ENCODE data around the gene FAM24B.
"Not testable (repeated sequence)": the region's sequence is repeated elsewhere in the genome, so short reads cannot be mapped to it uniquely, and the experiment has no call there.

Gene FAM24B

DNA sequence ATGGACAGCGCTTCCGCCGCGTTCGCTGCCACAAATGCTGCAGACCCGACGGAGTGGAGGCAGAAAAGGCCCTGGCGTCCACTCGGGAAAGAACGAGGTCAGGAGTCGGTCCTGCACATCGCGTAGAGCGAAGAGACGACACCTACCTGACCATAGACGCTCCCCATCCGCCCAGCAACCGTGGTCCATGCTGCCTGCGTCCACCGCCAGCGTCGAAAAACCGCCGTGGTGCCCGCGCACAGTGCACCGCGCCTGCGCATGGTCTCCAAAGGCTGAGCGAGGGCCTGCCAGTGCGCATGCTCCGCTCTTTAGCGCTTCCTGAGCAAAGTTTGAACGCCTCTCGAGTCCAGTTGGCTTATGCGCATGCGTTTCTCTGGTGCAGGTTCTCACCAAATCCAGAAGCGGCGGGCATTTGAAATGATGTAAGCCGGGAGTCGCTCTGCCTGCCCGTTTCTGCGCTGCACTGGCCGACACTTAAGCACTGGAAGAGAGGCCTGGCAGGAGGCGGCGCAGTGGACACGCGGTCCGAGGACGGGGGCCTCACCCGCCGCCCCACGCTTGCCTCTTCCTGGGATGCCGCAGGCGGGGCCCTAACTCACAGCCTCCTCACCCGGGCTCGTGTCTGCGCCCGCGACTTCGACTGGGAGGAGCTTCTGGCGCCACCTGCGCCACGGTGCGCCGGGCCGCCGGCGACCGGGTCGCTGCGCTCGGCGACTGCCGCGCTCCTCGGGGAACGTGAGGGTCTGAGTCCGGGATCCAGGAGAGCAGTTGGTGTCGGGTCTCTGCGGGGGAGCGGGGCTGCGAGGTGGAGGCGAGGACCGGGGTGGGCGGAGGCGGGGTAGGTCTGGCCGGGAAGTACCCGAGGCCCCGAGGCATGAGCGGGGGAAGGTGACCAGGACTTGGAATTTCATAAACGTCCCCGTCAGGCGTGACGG lies at the start of gene FAM24B:
Gene FAM24B (minus strand): TSS at position 243 of the 935 bp plus-strand sequence. CDS start 29,066 bp downstream, outside the sequence.
- Mint-ChIP-seq H3K36me3 (peaks cover 13% of the 10 kb centered on the region), H3K4me3 (peak within 1 kb of the TSS; percentile 93), H3K9me3 (ENCODE audit: low read depth) (no peaks in the 10 kb centered on the region), H3K4me1 (ENCODE audit: low read depth) (peaks cover 56% of the 10 kb centered on the region), H3K27me3 (no peaks in the 10 kb centered on the region), H3K27ac (peak within 1 kb of the TSS; percentile 95)

DNA sequence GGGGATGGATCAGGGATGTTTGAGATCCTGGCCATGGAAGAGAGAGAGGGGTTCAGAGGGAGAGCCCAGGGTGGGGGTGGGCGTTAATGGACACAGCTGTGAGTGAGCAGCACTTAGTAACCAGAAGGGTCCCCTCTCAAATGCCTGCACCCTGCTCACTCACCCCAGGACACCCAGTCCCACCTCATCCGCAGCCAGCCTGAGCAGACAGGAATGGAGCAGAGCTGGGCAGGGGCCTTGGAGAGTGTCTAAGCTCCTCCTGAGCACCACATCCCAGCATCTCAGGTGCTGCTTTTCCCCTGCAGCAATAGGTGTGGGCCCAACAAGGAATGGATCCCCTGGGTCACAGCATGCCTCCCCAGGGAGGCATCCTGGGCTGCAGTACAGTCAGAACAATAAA lies 36.3 kb upstream of the FAM24B start:
- Mint-ChIP-seq H3K36me3 (peaks cover 2% of the 10 kb centered on the region), H3K4me1 (ENCODE audit: low read depth) (no peaks in the 10 kb centered on the region), H3K27ac (no peak overlapping the region), H3K27me3 (peaks cover 6% of the 10 kb centered on the region), H3K4me3 (no peak overlapping the region), H3K9me3 (ENCODE audit: low read depth) (peaks cover 6% of the 10 kb centered on the region)

- Mint-ChIP-seq H3K27me3 (peaks cover 10% of the 10 kb centered on the region), H3K9me3 (ENCODE audit: low read depth) (peaks cover 6% of the 10 kb centered on the region), H3K4me1 (ENCODE audit: low read depth) (no peaks in the 10 kb centered on the region), H3K27ac (no peak overlapping the region), H3K36me3 (no peaks in the 10 kb centered on the region), H3K4me3 (no peak overlapping the region)
Observed at GRCh38 chr10:122911889-122912484, 32.6 kb upstream of the FAM24B start.

GRCh38 chr10:122910310-122910709 lies 30.9 kb upstream of the FAM24B start, which contains the start of gene FAM24A:
FAM24A (plus strand) TSS chr10:122910610; CDS start chr10:122911635, 1,025 bp downstream.
- Mint-ChIP-seq H3K27me3 (peaks cover 11% of the 10 kb centered on the region), H3K36me3 (no peaks in the 10 kb centered on the region), H3K4me3 (no peak within 1 kb of the TSS), H3K27ac (no peak within 1 kb of the TSS), H3K4me1 (ENCODE audit: low read depth) (no peaks in the 10 kb centered on the region), H3K9me3 (ENCODE audit: low read depth) (no peaks in the 10 kb centered on the region)

DNA sequence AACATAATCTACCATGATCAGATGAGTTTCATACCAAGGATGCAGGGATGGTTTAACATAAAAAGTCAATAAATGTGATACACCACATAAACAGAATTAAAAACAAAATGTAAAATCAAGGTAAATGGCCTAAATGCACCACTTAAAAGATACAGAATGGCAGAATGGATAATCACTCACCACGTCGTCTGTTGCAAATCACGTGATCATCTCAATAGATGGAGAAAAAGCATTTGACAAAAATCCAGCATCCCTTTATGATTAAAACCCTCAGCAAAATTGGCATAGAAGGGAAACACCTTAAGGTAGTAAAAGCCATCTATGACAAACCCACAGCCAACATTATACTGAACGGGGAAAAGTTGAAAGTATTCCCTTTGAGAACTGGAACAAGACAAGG lies 24.5 kb upstream of the FAM24B start:
- not testable (repeated sequence) for H3K36me3 Mint-ChIP-seq
- H3K27me3 Mint-ChIP-seq: peaks cover 32% of the 10 kb centered on the region

GRCh38 chr10:122894261-122894944 lies 15.0 kb upstream of the FAM24B start:
- Mint-ChIP-seq H3K27ac (no peak overlapping the region), H3K27me3 (no peaks in the 10 kb centered on the region), H3K9me3 (ENCODE audit: low read depth) (no peaks in the 10 kb centered on the region), H3K4me3 (no peak overlapping the region), H3K4me1 (ENCODE audit: low read depth) (peaks cover 3% of the 10 kb centered on the region), H3K36me3 (peaks cover 2% of the 10 kb centered on the region)

More for the DNA sequence above, 24.5 kb upstream of the FAM24B start:
- H3K4me1 Mint-ChIP-seq (ENCODE audit: low read depth); H3K4me3 Mint-ChIP-seq; H3K27ac Mint-ChIP-seq: not testable (repeated sequence)
- peaks cover 22% of the 10 kb centered on the region for H3K9me3 Mint-ChIP-seq (ENCODE audit: low read depth)

- no peaks in the 10 kb centered on the region for H3K9me3 Mint-ChIP-seq (ENCODE audit: low read depth)
- no peak overlapping the region for H3K4me3 Mint-ChIP-seq
- peaks cover 15% of the 10 kb centered on the region for H3K36me3 Mint-ChIP-seq
- H3K27ac Mint-ChIP-seq: no peak overlapping the region
- H3K27me3 Mint-ChIP-seq: no peaks in the 10 kb centered on the region
- H3K4me1 Mint-ChIP-seq (ENCODE audit: low read depth): peaks cover 17% of the 10 kb centered on the region
Observed at GRCh38 chr10:122884166-122884565, 4.8 kb upstream of the FAM24B start.

DNA sequence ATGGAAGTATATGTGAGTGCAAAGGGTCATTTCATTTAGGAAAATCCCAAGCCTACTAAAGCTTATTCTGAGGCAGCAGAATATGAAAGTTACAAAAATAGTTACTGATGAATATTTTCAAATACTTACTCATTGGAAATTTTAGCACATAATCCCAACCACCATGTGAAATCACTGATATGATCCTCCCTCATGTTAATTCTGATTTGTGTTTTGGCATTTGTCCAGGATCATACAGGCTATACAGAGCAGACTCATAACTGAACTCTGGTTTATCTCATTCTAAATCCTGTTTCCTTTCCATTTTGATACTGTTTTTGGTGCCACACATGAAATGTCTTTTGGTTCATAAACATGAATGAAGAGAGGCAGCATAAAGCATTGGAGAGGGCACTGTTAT lies 3.4 kb upstream of the FAM24B start:
- H3K4me3 Mint-ChIP-seq: peak overlapping the region; percentile 4
- H3K27ac Mint-ChIP-seq: no peak overlapping the region
- peaks cover 30% of the 10 kb centered on the region for H3K4me1 Mint-ChIP-seq (ENCODE audit: low read depth)
- H3K36me3 Mint-ChIP-seq: peaks cover 12% of the 10 kb centered on the region
- H3K9me3 Mint-ChIP-seq (ENCODE audit: low read depth): no peaks in the 10 kb centered on the region
- H3K27me3 Mint-ChIP-seq: no peaks in the 10 kb centered on the region

GRCh38 chr10:122878799-122879338 lies 512 bp downstream of the FAM24B start:
- H3K4me3 Mint-ChIP-seq: peak overlapping the region; percentile 93
- no peaks in the 10 kb centered on the region for H3K27me3 Mint-ChIP-seq
- H3K4me1 Mint-ChIP-seq (ENCODE audit: low read depth): peaks cover 63% of the 10 kb centered on the region
- peak overlapping the region; percentile 95 for H3K27ac Mint-ChIP-seq
- peaks cover 13% of the 10 kb centered on the region for H3K36me3 Mint-ChIP-seq
- H3K9me3 Mint-ChIP-seq (ENCODE audit: low read depth): no peaks in the 10 kb centered on the region

DNA sequence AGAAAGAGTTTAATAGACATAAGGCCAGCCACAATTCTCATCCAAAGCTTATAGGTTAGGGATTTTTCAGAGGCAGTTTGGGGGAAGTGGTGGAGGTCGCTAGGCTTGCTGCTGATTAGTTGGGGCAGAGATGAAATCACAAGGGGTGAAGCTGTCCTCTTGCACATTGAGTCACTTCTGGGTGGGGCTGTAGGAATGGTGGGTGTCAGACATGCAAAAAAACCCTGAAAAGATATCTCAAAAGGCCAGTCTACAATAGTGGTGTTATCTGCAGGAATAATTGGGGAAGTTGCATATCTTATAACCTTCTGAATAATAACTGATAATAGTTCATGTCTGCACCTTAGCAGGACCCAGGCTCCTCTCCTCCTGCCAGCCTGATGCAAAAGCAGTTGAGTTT lies 2.1 kb downstream of the FAM24B start:
- Mint-ChIP-seq H3K36me3 (peaks cover 18% of the 10 kb centered on the region), H3K27me3 (no peaks in the 10 kb centered on the region), H3K27ac (no peak overlapping the region), H3K4me3 (peak overlapping the region; percentile 93), H3K4me1 (ENCODE audit: low read depth) (peaks cover 60% of the 10 kb centered on the region), H3K9me3 (ENCODE audit: low read depth) (peaks cover 6% of the 10 kb centered on the region)

DNA sequence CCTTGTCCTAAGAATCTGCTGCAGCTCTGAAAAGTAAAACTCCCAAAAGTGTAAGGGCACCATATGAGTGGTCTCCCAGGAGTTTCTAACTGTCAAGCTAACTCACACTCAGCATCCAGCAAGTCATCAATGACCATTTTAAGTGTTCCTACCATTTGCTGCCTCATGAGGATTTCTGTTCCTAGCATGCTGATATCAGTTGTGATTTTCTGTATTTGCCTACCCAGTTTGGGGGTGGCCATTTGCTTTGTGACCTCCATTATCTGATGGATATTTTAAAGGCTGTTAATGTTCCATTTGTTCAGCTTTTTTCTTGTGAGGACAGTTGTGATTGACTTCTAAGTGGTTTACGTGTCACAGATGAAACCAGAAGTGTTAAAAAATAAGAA lies 2.9 kb downstream of the FAM24B start:
- peaks cover 60% of the 10 kb centered on the region for H3K4me1 Mint-ChIP-seq (ENCODE audit: low read depth)
- peaks cover 21% of the 10 kb centered on the region for H3K36me3 Mint-ChIP-seq
- no peak overlapping the region for H3K4me3 Mint-ChIP-seq
- H3K27ac Mint-ChIP-seq: no peak overlapping the region
- no peaks in the 10 kb centered on the region for H3K27me3 Mint-ChIP-seq
- H3K9me3 Mint-ChIP-seq (ENCODE audit: low read depth): peaks cover 6% of the 10 kb centered on the region

GRCh38 chr10:122875843-122876466 lies 3.4 kb downstream of the FAM24B start:
- Mint-ChIP-seq H3K27me3 (no peaks in the 10 kb centered on the region), H3K9me3 (ENCODE audit: low read depth) (peaks cover 6% of the 10 kb centered on the region), H3K4me1 (ENCODE audit: low read depth) (peaks cover 60% of the 10 kb centered on the region), H3K4me3 (no peak overlapping the region), H3K36me3 (peaks cover 21% of the 10 kb centered on the region), H3K27ac (no peak overlapping the region)

DNA sequence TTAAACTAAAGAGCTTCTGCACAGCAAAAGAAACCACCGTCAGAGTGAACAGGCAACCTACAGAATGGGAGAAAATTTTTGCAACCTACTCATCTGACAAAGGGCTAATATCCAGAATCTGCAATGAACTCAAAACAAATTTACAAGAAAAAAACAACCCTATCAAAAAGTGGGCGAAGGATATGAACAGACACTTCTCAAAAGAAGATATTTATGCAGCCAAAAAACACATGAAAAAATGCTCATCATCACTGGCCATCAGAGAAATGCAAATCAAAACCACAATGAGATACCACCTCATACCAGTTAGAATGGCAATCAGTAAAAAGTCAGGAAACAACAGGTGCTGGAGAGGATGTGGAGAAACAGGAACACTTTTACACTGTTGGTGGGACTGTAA lies 7.4 kb downstream of the FAM24B start:
- H3K4me3 Mint-ChIP-seq; H3K27me3 Mint-ChIP-seq; H3K27ac Mint-ChIP-seq; H3K9me3 Mint-ChIP-seq (ENCODE audit: low read depth): not testable (repeated sequence)
- peaks cover 21% of the 10 kb centered on the region for H3K36me3 Mint-ChIP-seq
- H3K4me1 Mint-ChIP-seq (ENCODE audit: low read depth): peaks cover 54% of the 10 kb centered on the region

DNA sequence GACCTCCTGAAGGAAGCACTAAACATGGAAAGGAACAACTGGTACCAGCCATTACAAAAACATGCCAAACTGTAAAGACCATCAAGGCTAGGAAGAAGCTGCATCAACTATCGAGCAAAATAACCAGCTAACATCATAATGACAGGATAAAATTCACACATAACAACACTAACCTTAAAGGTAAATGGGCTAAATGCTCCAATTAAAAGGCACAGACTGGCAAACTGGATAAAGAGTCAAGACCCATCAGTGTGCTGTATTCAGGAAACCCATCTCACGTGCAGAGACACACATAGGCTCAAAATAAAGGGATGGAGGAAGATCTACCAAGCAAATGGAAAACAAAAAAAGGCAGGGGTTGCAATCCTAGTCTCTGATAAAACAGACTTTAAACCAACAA lies 10.6 kb downstream of the FAM24B start:
- not testable (repeated sequence) for H3K27ac Mint-ChIP-seq; H3K4me3 Mint-ChIP-seq; H3K9me3 Mint-ChIP-seq (ENCODE audit: low read depth); H3K27me3 Mint-ChIP-seq
- peaks cover 16% of the 10 kb centered on the region for H3K36me3 Mint-ChIP-seq
- peaks cover 45% of the 10 kb centered on the region for H3K4me1 Mint-ChIP-seq (ENCODE audit: low read depth)
